Measurements from ENCODE around the gene CXCL5. TPM values are rescaled to one million over a fixed set of nuclear protein-coding genes. Genes with fewer than 3 reads are reported as not detected.

CXCL5 gene
- total and polyA plus RNA-seq, 2 donors from 2014 or later, result 0.63 TPM; not detected in 1

DNA sequence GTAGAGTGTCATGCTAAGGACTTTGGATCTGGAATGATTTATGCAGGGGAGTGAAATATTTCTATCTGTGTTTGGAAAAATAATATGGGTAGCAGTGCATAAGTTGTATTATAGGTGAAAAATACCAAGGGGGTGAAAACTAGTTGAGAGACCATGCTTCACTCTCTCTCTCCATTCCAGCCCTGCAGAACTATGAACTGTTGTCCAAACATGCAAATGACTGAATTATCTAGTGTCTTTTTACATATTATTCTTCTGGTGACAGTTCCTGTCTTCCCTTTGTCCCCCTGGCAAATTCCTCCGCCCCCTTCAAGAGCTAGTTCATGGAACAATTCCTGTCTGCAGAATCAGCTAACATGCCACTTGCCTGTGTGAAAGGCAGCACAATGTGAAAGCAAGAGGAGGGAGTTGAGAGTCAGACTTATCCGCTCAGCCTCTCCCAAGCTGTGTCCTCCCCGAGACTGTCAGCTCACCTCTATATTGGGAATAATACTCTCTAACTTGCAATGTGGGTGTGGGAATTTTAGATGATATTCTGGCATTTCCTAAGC lies 19.0 kb downstream of the CXCL5 start:
- TF ChIP-seq, protein P1, sequence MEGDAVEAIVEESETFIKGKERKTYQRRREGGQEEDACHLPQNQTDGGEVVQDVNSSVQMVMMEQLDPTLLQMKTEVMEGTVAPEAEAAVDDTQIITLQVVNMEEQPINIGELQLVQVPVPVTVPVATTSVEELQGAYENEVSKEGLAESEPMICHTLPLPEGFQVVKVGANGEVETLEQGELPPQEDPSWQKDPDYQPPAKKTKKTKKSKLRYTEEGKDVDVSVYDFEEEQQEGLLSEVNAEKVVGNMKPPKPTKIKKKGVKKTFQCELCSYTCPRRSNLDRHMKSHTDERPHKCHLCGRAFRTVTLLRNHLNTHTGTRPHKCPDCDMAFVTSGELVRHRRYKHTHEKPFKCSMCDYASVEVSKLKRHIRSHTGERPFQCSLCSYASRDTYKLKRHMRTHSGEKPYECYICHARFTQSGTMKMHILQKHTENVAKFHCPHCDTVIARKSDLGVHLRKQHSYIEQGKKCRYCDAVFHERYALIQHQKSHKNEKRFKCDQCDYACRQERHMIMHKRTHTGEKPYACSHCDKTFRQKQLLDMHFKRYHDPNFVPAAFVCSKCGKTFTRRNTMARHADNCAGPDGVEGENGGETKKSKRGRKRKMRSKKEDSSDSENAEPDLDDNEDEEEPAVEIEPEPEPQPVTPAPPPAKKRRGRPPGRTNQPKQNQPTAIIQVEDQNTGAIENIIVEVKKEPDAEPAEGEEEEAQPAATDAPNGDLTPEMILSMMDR (IDR thresholded peaks at IDR 0.05; ENCODE audit: borderline replicate concordance, extremely low read depth, insufficient read depth), result no peak
- Histone ChIP-seq H3K36me3 (ENCODE audit: control insufficient read depth in 2 of 3, insufficient read depth in 3 of 3, low read length in 3 of 3) (no peaks in the 10 kb centered on the region), H3K9me3 (ENCODE audit: control insufficient read depth in 2 of 3, insufficient read depth in 1 of 3, low read length in 3 of 3) (no peaks in the 10 kb centered on the region), H3K4me3 (ENCODE audit: low read length in 3 of 3) (no peak overlapping the region), H3K27me3 (ENCODE audit: control insufficient read depth, insufficient read depth, low read length) (no peaks in the 10 kb centered on the region), H3K27ac (ENCODE audit: low read depth in 2 of 2, low read length in 2 of 2) (no peak overlapping the region), H3K9ac (ENCODE audit: low read length in 3 of 3) (no peak overlapping the region), H3K4me1 (ENCODE audit: control insufficient read depth in 2 of 3, insufficient read depth in 2 of 3, low read depth in 1 of 3, low read length in 3 of 3) (no peaks in the 10 kb centered on the region)
- no peak for FAIRE-seq
- no peak for DNase-seq
- intact Hi-C loops (cut with DNase I), result no loop called here

DNA sequence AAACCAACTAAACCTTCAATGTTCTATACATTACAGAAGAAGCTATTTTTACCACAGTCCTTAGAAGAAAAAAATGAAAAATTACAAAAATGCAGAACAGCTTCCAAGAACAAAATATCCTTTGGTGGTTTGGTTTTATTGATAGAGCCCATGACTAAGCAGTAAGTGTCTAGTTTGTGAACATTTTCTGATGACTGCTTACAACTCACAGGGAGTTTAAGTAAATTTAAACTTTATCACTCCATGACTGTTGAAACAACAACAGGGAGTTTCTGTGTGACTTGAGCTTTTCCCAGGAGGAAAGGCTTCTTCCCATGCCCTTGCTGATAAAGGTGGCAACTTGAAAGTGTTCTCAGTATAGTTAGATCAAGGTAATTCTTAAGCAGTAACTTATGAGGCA lies 19.6 kb downstream of the CXCL5 start:
- Histone ChIP-seq H3K27ac (ENCODE audit: low read depth in 2 of 2, low read length in 2 of 2) (no peak overlapping the region), H3K4me3 (ENCODE audit: low read length in 3 of 3) (no peak overlapping the region), H3K36me3 (ENCODE audit: control insufficient read depth in 2 of 3, insufficient read depth in 3 of 3, low read length in 3 of 3) (no peaks in the 10 kb centered on the region), H3K9ac (ENCODE audit: low read length in 3 of 3) (no peak overlapping the region), H3K27me3 (ENCODE audit: control insufficient read depth, insufficient read depth, low read length) (no peaks in the 10 kb centered on the region), H3K4me1 (ENCODE audit: control insufficient read depth in 2 of 3, insufficient read depth in 2 of 3, low read depth in 1 of 3, low read length in 3 of 3) (no peaks in the 10 kb centered on the region), H3K9me3 (ENCODE audit: control insufficient read depth in 2 of 3, insufficient read depth in 1 of 3, low read length in 3 of 3) (no peaks in the 10 kb centered on the region)
- FAIRE-seq (no peak), DNase-seq (no peak)
- intact Hi-C loops (cut with DNase I), result no loop called here
- TF ChIP-seq, protein P1 (IDR thresholded peaks at IDR 0.05; ENCODE audit: borderline replicate concordance, extremely low read depth, insufficient read depth), result no peak

DNA sequence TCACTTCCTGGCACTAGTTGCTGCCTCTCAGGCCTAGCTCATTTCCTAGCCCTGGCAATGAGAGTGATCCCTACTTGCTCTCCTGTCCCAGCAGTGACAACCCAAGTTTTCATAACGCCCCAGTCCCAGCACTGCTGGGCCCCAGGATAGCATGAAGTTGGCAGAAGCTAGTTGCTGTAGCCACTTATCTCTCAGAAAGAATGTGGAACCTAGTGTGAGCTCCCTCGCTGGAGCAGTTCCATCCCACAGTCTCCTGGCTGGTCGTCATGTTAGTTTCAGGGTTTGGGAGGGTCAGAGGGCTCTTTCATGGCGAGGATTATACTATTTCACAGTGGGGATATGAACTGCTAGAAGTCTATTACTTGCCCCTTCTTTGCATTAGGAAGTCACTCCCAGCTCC lies 21.8 kb downstream of the CXCL5 start:
- Histone ChIP-seq H3K27ac (ENCODE audit: low read depth in 2 of 2, low read length in 2 of 2) (no peak overlapping the region), H3K9ac (ENCODE audit: low read length in 3 of 3) (no peak overlapping the region), H3K36me3 (ENCODE audit: control insufficient read depth in 2 of 3, insufficient read depth in 3 of 3, low read length in 3 of 3) (no peaks in the 10 kb centered on the region), H3K27me3 (ENCODE audit: control insufficient read depth, insufficient read depth, low read length) (no peaks in the 10 kb centered on the region), H3K4me3 (ENCODE audit: low read length in 3 of 3) (no peak overlapping the region), H3K4me1 (ENCODE audit: control insufficient read depth in 2 of 3, insufficient read depth in 2 of 3, low read depth in 1 of 3, low read length in 3 of 3) (no peaks in the 10 kb centered on the region), H3K9me3 (ENCODE audit: control insufficient read depth in 2 of 3, insufficient read depth in 1 of 3, low read length in 3 of 3) (peaks cover 0 to 2% (median 0%) of the 10 kb centered on the region in 3 donors)
- TF ChIP-seq, protein P1 (IDR thresholded peaks at IDR 0.05; ENCODE audit: borderline replicate concordance, extremely low read depth, insufficient read depth), result no peak
- no peak for FAIRE-seq
- intact Hi-C loops (cut with DNase I), result no loop called here
- no peak for DNase-seq

DNA sequence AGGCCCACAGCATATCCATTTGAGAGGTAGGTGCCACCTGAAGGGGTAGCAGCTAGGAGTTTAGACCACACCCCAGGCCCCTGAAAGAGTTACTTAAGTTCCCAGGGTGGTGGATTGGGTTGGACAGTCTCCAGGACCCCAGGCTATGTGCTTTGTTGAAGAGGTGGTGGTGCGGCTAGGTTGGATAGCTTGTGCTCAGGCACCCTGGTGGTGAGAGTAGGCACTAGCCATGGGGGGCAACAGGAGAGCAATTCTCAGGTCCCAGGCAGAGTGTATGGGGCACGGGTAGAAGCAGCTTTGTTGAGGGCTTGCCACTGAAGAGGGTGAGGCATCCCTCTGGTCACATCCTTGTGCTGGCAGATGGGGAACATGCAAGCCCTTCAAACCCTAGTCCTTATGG lies 22.3 kb downstream of the CXCL5 start:
- H3K9ac ChIP-seq (ENCODE audit: low read length in 3 of 3), result no peak overlapping the region
- intact Hi-C loops (cut with DNase I), result no loop called here
- peaks cover 0 to 6% (median 2%) of the 10 kb centered on the region in 3 donors for H3K9me3 ChIP-seq (ENCODE audit: control insufficient read depth in 2 of 3, insufficient read depth in 1 of 3, low read length in 3 of 3)
- no peak for DNase-seq
- no peak overlapping the region for H3K27ac ChIP-seq (ENCODE audit: low read depth in 2 of 2, low read length in 2 of 2)
- H3K4me3 ChIP-seq (ENCODE audit: low read length in 3 of 3), result no peak overlapping the region
- no peaks in the 10 kb centered on the region for H3K27me3 ChIP-seq (ENCODE audit: control insufficient read depth, insufficient read depth, low read length)
- FAIRE-seq, result no peak
- no peaks in the 10 kb centered on the region for H3K36me3 ChIP-seq (ENCODE audit: control insufficient read depth in 2 of 3, insufficient read depth in 3 of 3, low read length in 3 of 3)
- H3K4me1 ChIP-seq (ENCODE audit: control insufficient read depth in 2 of 3, insufficient read depth in 2 of 3, low read depth in 1 of 3, low read length in 3 of 3), result no peaks in the 10 kb centered on the region
- TF ChIP-seq, protein P1 (IDR thresholded peaks at IDR 0.05; ENCODE audit: borderline replicate concordance, extremely low read depth, insufficient read depth), result no peak
